Activated CD8-positive, alpha-beta memory T cell treated with anti-CD3 and anti-CD28 coated beads for 36 hours (primary cell): ENCODE data around the gene ARHGAP15. TPM values are rescaled to one million over a fixed set of nuclear protein-coding genes. Genes with fewer than 3 reads are reported as not detected.

ENCODE experiments used
- CTCF ChIA-PET: fragments of 350-600 bp; sonication (Branson Sonifier 250); formaldehyde crosslinking; loops from one replicate; lab custom pipeline; 2021; ENCODE audit warnings: antibody characterized with exemption; lab: Charles Lee
- POLR2A ChIA-PET: fragments of 350-600 bp; sonication (Branson Sonifier 250); formaldehyde crosslinking; loops from one replicate; lab custom pipeline; 2021; ENCODE audit warnings: antibody characterized with exemption; lab: Charles Lee
- total RNA-seq, 2 experiments: library from RNA; stranded (reverse); gene quantifications; one replicate each; pipeline ENCODE4 v1.2.3, GENCODE V29; 2021

ARHGAP15 gene
- total RNA-seq, 2 experiments from 2014 or later, result 36.1 to 36.4 TPM

- CTCF ChIA-PET, result no interaction called here
- POLR2A ChIA-PET, result no interaction called here
Measured at GRCh38 chr2:143771939-143772338, 642.7 kb downstream of the ARHGAP15 start.

- CTCF ChIA-PET, result no interaction called here
- POLR2A ChIA-PET, result no interaction called here
Measured at GRCh38 chr2:143776526-143777297, 647.5 kb downstream of the ARHGAP15 start.

GRCh38 chr2:143779021-143779420 is 649.8 kb downstream of the ARHGAP15 start:
- CTCF ChIA-PET, result no interaction called here
- POLR2A ChIA-PET, result no interaction called here

- CTCF ChIA-PET, result no interaction called here
- POLR2A ChIA-PET, result no interaction called here
Measured at GRCh38 chr2:143786026-143786765, 657.0 kb downstream of the ARHGAP15 start.

- POLR2A ChIA-PET, result no interaction called here
- CTCF ChIA-PET, result no interaction called here
Measured at GRCh38 chr2:143787674-143788073, 658.5 kb downstream of the ARHGAP15 start.

GRCh38 chr2:143792602-143793001 is 663.4 kb downstream of the ARHGAP15 start:
- POLR2A ChIA-PET, result no interaction called here
- CTCF ChIA-PET, result no interaction called here

DNA sequence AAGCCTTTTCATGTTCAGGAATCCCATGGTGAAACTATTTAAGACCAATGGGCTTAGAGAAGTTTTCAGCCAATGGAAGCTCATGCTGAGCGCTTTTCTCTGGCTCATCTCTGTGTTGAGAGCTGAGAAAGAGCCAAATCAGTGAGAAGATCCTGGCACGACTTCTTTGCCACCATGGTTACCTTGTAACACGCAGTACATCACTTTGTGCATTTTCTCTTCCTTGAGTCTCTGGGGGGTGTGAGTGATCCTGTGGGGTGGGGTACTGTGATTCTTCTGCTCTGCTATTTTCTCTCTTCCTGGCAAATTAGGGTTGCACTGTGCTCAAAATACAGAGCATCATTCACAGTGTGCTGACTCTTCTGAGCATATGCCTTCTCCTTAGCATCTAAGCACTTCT is 664.2 kb downstream of the ARHGAP15 start:
- POLR2A ChIA-PET, result no interaction called here

GRCh38 chr2:143796051-143796450 is 666.8 kb downstream of the ARHGAP15 start:
- CTCF ChIA-PET, result no interaction called here

More for the DNA sequence above, 664.2 kb downstream of the ARHGAP15 start:
- CTCF ChIA-PET, result no interaction called here

GRCh38 chr2:143801561-143801960 is 672.3 kb downstream of the ARHGAP15 start:
- ChIA-PET POLR2A (no interaction called here), CTCF (no interaction called here)

More at GRCh38 chr2:143796051-143796450, 666.8 kb downstream of the ARHGAP15 start:
- POLR2A ChIA-PET, result no interaction called here

- ChIA-PET POLR2A (no interaction called here), CTCF (no interaction called here)
Measured at GRCh38 chr2:143802242-143802641, 673.0 kb downstream of the ARHGAP15 start.

DNA sequence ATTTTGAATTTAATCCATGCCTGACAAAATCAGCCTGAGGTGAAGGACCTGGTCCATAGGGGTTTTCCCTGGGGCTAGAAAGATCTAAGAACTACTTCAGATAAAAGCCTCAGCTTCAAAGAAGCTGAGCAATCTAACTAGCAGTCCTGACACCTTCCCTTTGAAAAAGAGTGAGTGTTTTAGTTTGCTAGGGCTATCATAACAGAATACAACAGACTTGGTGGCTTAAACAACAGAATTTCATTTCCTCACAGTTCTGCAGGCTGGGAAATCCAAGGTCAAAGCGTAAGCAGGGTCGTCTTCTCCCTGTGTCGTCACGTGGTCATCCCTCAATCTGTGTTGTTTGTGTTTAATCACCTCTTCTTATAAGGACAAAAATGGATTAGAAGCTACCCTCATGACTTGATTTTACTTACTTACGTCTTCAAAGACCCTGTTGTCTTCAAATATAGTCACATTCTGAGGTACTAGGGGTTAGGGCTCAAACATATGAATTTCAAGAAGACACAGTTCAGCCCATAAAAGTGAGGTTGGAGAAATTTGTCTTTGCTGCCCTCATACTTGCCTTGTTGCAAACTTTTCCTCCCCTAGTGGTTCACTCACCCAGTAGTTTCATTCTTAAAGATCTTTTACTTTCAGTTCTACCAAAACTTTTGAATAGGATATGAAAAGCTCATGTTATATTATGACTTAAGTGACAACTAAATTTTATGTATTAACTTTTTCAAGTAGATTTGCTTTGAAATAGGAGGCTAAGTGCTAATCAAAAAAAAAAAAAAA is 673.8 kb downstream of the ARHGAP15 start:
- ChIA-PET POLR2A (interaction anchor here (0.7 kb wide), 2 partner anchors 399 to 875 kb away, joined by 5 to 6 read pairs; no protein-coding TSS in a partner anchor), CTCF (no interaction called here)

- POLR2A ChIA-PET, result interaction anchor here (0.6 kb wide), 1 partner anchor 719 kb away, joined by 21 read pairs; no protein-coding TSS in a partner anchor
- CTCF ChIA-PET, result no interaction called here
Measured at GRCh38 chr2:143803936-143804335, 674.7 kb downstream of the ARHGAP15 start.

DNA sequence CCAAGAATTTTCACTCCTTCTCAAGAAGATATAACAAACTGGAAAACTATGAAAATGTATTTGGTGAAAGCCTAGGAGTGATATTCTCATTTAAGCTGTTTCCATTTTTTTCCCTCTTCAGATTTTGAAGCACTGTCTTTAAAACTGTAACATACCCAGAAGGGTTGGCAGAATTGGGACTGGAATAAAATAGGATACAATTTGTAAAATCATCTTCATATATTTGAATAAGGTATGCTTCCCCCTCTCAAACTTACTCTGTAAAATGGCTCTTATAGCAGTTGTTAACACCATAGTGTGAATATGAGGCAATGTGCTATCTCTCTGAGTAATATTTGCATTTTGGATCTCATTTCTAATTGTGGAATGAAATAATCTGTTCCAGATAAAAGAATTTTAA is 676.4 kb downstream of the ARHGAP15 start:
- POLR2A ChIA-PET, result no interaction called here
- CTCF ChIA-PET, result no interaction called here

DNA sequence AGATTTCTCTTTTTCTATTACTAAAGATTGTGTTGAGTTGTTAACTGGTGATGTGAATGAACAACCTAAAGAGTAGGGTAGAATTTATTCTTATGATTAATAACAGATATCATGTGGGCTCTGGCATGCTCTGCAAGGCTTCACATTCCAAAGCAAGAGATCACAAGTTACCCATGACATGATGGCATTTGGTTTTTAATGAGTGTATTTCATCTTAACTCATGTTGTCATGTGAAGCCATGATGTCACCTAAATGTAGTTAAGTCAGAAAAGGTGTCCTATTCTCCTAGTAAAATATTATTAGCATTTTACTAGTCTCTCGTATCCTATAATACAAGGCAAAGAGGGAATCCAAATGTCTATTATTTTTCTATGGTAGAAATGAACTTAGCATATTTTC is 678.0 kb downstream of the ARHGAP15 start:
- POLR2A ChIA-PET, result no interaction called here
- CTCF ChIA-PET, result no interaction called here

- ChIA-PET POLR2A (no interaction called here), CTCF (no interaction called here)
Measured at GRCh38 chr2:143807671-143808070, 678.5 kb downstream of the ARHGAP15 start.

DNA sequence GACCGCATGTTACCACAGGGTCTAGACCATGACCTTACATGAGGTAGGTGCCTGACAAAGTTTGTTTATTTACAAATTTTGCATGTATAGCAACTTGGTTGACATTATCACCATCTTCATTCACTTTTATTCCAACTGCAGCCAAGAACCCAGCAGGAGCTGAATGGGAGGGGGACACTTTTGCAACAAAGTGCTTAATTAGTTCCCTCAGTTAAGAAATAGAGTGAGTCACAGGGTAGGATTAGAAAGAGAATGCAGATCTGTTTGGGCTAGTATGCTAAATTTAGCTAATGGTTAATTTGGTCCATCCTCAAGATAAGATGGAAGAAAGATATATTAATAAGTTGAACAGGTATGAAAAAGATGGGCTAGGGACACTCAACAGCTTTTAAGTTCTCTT is 678.9 kb downstream of the ARHGAP15 start:
- POLR2A ChIA-PET, result no interaction called here

GRCh38 chr2:143815082-143815481 is 685.9 kb downstream of the ARHGAP15 start:
- POLR2A ChIA-PET, result no interaction called here
- CTCF ChIA-PET, result no interaction called here

More for the DNA sequence above, 678.9 kb downstream of the ARHGAP15 start:
- CTCF ChIA-PET, result no interaction called here

- CTCF ChIA-PET, result no interaction called here
- POLR2A ChIA-PET, result no interaction called here
Measured at GRCh38 chr2:143816916-143817315, 687.7 kb downstream of the ARHGAP15 start.
